Measurements from ENCODE around the gene CSNK1D.
"Not testable (repeated sequence)": the region's sequence is repeated elsewhere in the genome, so short reads cannot be mapped to it uniquely, and the experiment has no call there.

The CSNK1D gene

GRCh38 chr17:82272495-82273326 lies 789 bp downstream of the CSNK1D start:
- peak in 1 of 2 donors; percentile 21 for DNase-seq

GRCh38 chr17:82271401-82271800 lies 2.1 kb downstream of the CSNK1D start:
- DNase-seq, result no peak

GRCh38 chr17:82270651-82271050 lies 2.8 kb downstream of the CSNK1D start:
- no peak for DNase-seq

- DNase-seq, result no peak
Observed at GRCh38 chr17:82269882-82270500, 3.5 kb downstream of the CSNK1D start.

GRCh38 chr17:82269138-82269881 lies 4.2 kb downstream of the CSNK1D start:
- no peak for DNase-seq

- DNase-seq, result no peak
Observed at GRCh38 chr17:82267575-82268379, 5.7 kb downstream of the CSNK1D start.

GRCh38 chr17:82266142-82266541 lies 7.4 kb downstream of the CSNK1D start:
- DNase-seq, result no peak

GRCh38 chr17:82263641-82264040 lies 9.9 kb downstream of the CSNK1D start:
- DNase-seq, result no peak

- DNase-seq, result no peak
Observed at GRCh38 chr17:82262344-82262743, 11.2 kb downstream of the CSNK1D start.

GRCh38 chr17:82259972-82260961 lies 13.2 kb downstream of the CSNK1D start:
- not testable (repeated sequence) for DNase-seq

- no peak for DNase-seq
Observed at GRCh38 chr17:82258555-82258954, 14.9 kb downstream of the CSNK1D start.

- peak in 1 of 2 donors; percentile 43 for DNase-seq
Observed at GRCh38 chr17:82257473-82257872, 16.0 kb downstream of the CSNK1D start.

- DNase-seq, result no peak
Observed at GRCh38 chr17:82256242-82256885, 17.1 kb downstream of the CSNK1D start.

- no peak for DNase-seq
Observed at GRCh38 chr17:82255402-82255972, 18.0 kb downstream of the CSNK1D start.

GRCh38 chr17:82254746-82255145 lies 18.8 kb downstream of the CSNK1D start:
- DNase-seq, result not testable (repeated sequence)

GRCh38 chr17:82254096-82254495 lies 19.4 kb downstream of the CSNK1D start:
- not testable (repeated sequence) for DNase-seq

- DNase-seq, result no peak
Observed at GRCh38 chr17:82253179-82253544, 20.3 kb downstream of the CSNK1D start.

GRCh38 chr17:82252511-82253178 lies 20.9 kb downstream of the CSNK1D start:
- DNase-seq, result no peak

GRCh38 chr17:82250868-82251500 lies 22.5 kb downstream of the CSNK1D start:
- no peak for DNase-seq
